GM21737 (cell line): ENCODE data around the gene GASK1B.

ENCODE experiments used
- ATAC-seq: cut with Tn5 transposase; IDR thresholded peaks from one replicate; pipeline ENCODE4 v1.9.1; 2021; ENCODE audit warnings: mild to moderate bottlenecking, moderate library complexity; ENCODE audit not compliant: unreplicated experiment

GASK1B gene

DNA sequence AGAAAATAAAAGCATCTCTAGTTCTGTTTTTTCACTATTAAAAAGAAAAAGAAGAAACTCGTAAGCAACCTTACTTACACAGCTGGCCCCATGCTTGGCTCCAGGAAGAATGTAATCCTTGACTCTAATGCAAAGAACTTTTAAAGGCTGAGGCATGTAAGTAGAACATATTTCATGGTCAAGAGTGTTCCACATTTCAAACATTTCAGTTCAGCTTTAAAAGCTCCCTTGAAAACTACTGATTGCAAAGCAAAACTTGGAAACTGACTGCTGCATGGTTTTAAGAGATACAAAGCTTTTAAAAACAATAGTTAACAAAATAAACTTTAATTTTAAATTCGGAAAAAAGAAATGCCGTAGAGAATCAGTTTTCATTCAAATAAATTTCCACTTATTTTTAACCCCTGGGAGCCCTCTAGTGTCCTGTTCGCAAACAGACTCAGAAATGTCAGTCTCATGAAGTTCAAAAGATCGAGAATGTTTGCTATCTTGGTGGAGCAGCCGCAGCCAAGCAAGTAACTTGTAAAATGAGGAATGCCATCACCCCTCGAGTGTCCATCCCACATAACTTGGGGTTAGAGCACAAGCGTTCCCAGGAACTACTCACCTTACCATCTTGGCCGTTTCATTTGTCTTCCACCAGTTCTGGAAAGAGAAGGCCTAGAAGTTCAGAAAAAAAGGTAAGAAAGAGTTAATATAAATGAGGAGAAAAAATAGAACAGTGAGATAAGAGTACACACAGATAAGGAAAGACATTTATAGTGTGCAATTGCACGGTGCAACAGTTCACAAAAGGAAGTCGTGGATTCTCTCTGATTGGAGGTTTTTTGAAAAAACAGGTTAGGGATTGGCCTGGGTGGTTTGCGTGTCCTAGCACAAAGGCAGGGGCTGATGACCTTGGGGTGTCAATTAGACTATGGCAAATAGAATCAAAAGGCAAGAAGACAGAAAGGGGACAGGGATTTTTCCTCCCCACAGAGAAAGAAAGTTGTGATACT, at the start of gene GASK1B:
GASK1B (minus strand) TSS at position 765 of the 998 bp plus-strand sequence. CDS start 1,650 bp downstream, outside the sequence.
- no peak for ATAC-seq

DNA sequence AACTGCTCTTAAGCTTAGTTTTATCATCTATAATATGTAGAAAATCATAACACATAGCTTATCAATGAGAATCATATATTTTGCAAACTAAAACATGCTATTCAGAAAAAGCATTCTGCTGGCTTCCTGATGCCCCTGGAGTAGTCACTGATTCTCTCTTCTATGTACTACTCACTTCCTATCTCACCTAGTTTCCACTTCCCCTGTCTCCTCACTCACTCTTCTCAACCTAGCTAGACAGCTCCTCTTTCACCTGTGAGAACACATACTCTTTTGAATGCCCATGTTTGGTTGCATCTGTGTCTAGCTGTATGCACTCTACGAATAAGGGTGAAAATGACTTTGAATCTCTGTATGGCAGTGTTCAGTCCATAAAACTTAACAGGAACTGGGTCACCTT, 46.8 kb upstream of the GASK1B start:
- ATAC-seq = no peak

DNA sequence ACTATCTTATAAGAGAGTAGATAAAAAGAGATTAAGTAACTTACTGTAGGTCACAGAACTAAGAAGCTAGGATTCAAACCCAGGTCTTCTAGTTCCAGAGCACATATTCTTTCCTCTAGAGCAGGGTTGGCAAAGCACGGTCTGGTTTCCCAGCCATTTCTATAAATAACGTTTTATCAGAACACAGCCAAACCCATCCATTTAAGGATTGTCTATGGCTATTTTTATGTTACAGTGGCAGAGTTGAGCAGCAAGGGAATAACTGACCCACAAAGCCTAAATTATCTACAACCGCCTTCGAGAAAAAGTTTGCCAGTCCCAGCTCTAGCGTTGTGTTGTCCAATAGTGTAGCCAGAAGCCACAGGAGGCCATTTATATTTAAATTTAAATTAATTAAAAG, 44.9 kb upstream of the GASK1B start:
- ATAC-seq = no peak

DNA sequence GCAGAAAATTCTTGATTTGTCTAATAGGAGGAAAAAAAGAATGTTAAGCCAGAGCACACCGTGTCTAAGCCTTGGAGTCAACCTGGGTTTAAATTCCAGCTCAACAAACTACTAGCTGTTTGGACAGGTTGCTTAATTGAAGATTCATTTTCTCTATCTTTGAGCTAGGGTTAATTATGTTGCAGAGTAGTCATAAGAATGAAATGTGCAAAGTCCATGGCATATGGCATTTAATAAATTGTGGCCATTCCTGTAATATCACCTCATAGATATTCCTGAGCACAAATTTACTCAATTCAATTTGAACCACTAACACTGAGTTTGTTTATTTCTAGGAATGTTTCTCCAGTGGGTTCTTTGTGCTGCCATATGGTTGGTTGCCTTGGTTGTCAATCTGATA, 42.0 kb upstream of the GASK1B start:
- ATAC-seq = no peak

DNA sequence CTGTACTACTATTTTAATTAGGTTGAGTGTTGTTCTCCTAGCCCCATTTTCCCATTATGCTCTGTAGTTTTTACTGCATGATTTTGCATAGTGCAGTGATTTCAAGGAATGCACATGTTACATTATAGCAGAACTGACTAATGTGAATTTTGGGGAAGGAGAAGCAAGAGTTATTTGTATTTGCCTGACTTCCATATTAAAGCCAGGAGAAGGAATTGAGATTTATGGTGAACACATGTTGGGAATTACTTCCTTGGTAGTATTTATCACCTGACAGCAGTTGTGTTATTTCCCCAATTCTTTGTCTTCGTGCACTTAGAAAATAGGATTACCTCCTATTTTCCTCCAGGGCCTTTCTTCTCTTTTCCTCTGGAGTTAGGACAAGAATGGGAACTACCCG, 40.6 kb upstream of the GASK1B start:
- no peak for ATAC-seq

DNA sequence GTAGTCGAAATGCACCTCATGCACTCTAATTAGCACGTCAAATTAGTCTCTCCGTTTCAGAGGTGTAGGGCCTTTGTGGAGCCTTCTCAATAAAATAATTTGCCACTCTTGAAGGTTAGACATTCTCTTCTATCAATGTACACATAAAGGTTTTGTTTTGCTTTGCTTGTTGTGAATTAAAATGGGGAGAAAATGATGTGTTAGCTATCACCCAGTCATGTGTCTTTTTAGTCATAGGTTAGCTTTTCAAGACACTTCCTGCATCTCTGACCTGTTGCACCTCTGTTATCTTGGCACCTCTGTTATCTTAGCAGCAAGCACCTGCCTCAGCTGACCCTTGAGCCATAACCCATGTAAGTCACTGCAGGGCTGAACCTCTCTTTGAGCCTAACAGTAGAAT, 38.4 kb upstream of the GASK1B start:
- no peak for ATAC-seq

DNA sequence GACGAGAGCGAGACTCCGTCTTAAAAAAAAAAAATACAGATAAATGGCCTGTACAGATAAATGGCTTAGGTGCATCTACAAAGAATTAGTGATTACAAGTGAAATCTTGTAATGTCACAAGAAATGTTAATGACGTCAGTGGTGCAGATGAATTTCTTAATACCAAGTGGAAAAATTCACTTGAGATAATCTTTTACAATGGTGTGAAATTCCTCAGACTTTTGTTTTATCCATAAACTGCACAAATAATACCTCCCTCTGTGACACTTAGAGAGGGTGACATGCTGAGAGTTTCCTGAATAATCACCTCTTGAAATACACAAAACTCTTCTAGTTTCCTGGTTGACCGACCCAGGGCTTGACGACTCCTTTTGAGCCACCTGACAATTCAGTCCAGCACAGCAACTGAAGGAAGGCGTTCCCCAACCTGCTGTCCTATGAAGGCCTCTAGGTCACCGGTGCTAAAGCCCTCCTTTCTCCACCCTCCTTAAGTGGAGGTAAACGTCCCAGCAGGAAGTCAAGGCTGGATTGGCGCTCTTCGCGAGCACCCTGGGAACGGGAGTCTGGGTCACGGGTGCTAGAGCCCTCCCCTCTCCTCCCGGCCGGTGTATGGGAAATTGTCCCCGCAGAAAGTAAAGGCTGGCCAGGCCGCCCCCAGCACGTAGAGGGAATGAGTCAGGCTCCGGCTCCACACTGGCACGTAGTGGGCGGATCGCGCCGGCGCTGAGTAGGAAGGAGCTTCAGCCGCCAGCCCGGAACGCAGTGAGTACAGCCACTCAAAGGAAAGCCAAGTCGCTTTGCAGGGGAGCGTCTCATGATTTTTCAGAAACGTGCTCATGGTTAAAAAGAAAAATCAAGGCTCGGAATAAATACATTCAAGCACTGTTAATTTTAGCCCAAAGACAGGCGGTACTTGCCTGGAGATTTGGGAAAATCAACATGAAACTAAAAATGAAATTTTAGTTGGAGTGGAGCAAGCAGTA, 37.3 kb upstream of the GASK1B start, which contains the start of gene TMEM144:
TMEM144 (plus strand) TSS at position 662 of the 983 bp plus-strand sequence. CDS start 2,182 bp downstream, outside the sequence.
- ATAC-seq = peak; percentile 92

DNA sequence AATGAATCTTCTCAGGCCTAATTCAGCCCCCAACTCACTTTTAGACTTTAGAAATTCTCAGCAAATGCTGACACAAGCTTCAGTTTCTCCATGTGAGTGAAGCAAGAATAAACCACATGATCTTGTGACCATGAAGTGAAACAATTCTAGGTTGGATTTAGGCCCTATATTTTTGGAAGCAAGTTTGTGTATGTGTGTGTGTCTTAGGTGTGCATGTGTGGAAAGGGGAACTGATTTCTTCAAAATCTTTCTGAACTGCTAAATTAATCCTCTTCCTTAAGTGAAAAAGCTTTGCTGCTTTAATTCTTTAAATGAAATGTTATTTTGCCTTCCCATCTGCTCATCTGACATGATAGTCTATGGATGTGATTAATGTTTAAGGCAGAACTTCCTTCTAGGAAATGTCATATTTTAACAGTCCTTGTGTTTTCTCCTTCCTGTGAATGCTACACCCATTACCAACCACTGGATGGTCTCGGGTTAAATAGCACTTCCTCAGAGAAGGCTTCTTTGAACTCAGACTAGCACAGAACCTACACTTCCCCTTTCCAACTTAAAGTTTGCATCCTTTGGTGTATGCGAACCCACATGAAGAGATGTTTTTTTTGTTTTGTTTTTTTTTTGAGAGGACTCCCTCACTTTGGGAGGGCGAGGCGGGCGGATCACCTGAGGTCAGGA, 36.3 kb upstream of the GASK1B start:
- ATAC-seq = peak; percentile 71

DNA sequence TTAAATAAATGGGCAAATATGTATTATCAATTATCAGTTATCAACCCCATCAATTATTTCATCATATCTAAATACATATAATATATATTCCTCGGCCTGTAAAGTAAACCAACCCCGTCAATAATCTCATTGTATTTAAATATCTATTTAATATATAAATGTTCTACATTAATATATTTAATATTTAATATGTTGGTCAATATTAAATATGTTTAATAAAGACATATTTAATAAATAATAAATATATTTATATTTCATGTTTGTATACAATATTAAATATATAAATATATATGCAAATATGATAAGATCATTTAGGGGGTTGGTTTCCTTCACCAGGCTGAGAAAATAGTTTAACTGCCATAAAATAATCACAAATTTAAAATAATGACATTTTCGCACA, 31.1 kb upstream of the GASK1B start:
- no peak for ATAC-seq

DNA sequence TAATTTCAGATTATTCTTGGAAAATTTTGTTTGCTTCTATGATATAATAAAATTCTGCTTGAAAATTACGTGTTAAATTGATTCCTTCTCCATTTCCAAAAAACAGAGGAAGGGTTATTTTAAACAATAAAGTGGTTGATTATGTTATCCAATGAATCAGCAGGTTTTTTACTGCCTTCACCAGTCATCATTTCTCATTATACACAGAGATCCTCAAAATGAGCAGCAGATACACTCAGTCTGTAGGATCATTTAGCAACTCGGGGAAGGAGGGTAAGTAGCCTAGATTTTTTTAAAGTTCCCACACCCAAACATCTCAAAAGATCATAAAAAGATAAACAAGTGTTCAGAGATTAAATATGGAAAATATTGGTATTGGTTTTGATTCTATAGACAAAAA, 30.6 kb upstream of the GASK1B start:
- no peak for ATAC-seq

DNA sequence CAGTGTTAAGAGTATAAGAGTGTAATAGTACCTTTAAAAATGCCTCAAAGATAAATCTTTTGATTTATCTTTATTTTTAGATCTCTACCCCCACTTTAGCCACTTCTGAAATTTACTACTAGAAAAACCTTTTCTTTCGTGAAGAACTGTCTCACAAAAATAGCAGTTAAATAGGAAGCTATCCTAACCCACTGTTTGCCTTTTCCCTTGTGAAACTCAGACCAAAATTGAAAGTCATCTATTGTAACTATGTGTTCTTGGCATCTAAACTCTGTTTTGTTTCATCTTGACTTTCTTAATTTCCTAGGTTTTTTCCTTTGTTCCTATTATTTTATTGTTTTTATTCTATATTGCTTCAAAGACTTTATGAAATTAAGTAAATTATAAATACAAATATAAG, 29.7 kb upstream of the GASK1B start:
- no peak for ATAC-seq

DNA sequence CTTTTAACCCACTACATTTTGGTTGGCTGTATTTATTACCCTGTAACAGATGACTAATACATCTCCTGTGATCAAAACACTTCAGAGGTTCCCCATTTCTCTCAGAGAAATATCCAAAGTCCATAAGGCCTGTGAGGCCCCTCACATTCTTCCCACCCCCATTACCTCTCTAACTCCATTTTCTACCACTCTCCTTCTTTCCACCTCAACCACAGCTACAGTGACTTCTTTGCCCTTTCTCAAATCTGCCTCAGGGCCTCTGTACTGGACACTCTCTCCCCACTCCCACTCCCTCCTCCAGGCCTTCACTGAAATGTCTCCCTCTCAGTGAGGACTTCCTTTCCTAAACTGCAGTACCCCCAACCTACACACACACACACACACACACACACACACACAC, 29.1 kb upstream of the GASK1B start:
- ATAC-seq = no peak

DNA sequence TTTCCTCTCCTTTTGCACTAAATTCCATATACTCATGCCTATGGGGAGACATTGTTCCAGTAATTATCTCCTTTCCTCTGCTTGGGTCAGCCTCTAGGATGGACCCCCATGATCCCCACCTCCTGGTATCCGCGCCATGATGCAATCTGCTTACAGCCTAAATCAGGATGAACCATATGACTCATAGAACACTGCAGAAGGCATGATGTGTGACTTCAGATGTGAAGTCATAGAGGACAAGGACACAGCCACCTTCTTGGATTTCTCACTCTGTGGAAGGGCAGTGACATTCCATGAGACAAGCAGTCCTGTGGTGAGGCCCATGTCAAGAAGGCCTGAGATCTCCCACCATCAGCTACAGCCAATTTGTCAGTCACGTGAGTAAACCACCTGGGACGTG, 28.5 kb upstream of the GASK1B start:
- no peak for ATAC-seq

DNA sequence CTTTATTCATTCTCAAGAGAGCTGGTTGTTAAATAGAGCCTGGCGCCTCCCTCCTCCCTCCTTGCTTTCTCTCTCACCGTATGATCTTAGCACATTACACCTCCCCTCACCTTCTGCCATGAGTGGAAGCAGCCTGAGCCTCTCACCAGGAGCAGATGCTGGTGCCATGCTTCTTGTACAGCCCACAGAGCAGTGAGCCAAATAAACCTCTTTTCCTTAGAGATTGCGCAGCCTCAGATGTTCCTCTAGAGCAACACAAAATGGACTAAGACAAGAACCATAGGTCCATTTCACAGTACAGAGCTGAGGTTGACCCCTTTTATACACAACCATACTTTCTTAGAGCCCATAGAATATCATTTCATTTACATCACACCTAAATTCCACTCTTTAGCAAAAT, 27.4 kb upstream of the GASK1B start:
- ATAC-seq = no peak

DNA sequence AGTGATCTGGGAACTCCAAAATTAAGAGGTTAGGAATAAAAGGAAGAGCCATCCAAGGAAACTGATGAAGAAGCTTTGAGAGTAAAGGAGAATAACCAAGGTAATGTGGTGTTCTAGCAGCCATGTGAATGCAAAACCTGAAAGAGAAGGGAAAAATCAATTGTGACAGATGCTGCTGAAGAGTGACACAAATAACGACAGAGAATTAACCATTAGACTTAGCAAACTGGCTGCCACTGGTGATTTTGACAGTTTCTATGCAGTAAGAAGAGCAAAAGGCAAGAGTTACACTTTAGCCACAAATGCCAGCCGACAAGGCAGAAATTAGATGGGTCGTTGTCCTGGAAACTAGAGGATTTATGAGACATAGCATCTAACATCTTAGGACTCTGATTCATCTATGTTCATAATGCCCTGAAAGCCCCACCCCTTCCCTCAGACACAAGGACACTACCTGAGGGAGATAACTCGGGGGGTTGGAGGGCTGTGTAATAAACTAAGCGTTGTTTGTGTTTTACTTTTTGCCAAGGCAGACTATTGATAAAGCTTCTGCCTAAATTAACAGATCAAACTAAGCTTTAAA, 24.5 kb upstream of the GASK1B start:
- no peak for ATAC-seq

DNA sequence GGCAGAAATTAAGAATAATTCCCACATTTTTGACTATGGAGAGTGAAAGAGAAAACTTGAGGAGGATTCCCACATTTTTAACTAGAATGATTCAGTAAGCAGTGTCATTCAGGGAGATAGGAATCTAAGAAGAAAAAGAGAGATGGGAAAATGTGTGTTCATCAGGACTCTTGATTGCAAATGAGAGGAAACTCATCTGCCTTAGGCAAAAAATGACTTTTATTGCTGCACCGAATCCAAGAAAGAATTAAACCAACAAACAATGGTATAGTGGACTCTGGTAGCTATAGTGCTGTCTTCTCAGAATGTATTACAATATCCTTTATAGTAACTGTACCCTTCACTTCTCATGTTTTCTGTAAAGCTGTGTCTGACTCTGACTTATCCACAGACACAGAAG, 22.5 kb upstream of the GASK1B start:
- no peak for ATAC-seq

DNA sequence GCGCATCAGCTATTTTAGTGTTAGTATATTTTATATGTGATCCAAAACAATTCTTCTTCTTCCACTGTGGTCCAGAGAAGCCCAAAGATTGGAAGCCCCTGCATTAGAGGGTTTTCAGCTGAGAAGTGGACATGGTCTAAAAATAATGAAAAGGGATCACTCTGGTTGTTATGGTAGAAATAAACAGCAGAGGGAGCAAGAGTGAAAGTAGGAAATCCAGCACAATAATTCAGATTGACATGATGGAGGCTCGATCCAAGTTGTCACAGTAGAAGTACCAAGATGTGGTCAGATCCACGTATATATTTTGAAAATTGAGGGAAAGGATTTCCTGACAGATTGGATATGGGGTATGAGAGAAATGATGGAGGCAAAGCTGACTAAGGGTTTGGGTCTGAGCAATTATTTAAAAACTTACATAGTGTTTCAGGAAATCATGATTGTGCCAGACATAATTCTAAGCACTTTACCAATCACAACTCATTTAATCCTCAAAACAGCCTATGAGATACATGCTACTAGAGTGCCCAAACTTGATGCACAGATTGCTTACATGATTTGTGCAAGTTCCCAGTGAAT, 20.4 kb upstream of the GASK1B start:
- peak; percentile 53 for ATAC-seq

DNA sequence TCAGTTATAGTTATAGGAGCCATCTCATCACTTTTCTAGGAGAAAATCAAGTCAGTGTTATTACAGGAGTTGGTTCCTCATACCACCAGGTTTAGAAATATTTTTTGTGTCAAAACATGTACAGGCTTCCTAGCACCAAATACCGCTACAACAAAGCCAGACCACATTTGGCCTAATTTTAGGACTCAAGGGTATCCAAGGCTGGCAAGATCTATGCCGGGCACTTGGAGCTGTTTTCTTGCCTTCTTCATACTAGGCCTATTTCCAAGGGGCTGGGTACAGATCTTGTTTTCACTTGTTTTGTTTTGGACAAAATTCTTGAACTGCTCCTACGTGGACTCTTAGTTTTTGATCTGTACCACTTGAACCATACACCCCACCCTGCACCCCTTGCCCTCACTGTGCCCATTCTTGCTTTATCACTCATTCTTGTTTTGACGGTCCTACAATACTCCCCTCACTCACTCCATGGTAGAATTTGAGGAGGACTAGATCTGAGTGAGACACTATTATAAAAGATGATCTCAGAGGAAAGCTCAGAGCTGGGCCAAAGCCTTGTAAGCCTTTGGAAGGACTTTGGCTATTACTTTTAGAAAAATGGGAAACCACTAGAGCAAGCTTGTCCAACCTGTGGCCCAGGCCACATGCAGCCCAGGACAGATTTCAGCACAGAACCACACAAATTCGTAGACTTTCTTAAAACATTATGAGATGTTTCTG, 19.8 kb upstream of the GASK1B start:
- no peak for ATAC-seq

DNA sequence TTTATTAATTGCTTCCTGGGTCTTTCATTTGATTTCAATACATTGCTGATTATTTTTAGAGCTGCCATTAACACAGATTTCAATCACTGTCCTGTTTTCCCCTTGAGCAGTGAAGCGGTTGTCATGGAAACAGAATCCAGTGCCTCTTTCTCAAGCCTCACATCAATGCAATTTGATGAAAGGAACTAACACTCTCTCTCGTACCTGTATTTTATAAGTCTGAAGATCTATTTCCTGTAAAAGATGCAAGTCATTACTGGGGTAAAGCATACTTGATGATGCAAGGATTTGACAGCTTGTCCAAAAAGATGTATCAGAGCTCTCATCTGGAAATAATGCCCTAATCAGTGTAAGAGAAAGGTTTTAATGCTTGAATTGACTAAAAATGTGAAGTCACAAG, 17.9 kb upstream of the GASK1B start:
- no peak for ATAC-seq
